ENCODE results near the gene SLC12A7. TPM values are rescaled to one million over a fixed set of nuclear protein-coding genes. Genes with fewer than 3 reads are reported as not detected.
A peak's percentile ranks its signal among the peaks of the same experiment; 100 is the strongest.

The SLC12A7 gene
- total RNA-seq, 1 experiment from 2014 or later, result 28.1 TPM

- TF ChIP-seq SP1 (CRISPR knock-in tag; conservative IDR thresholded peaks at IDR 0.05) (no peak), STAT6 (CRISPR knock-in tag; conservative IDR thresholded peaks at IDR 0.05; ENCODE audit: low read depth) (no peak), ZBTB43 (CRISPR knock-in tag; IDR thresholded peaks at IDR 0.05) (no peak), ETV6 (CRISPR knock-in tag; IDR thresholded peaks at IDR 0.05) (no peak)
- Mint-ChIP-seq H3K4me1 (peaks cover 4% of the 10 kb centered on the region; the same call in 1 of the 2 replicates), H3K36me3 (no peaks in the 10 kb centered on the region), H3K9me3 (no peaks in the 10 kb centered on the region), H3K27ac (peak overlapping the region; percentile 68), H3K4me3 (no peak overlapping the region), H3K27me3 (ENCODE audit: low read depth) (no peaks in the 10 kb centered on the region)
- DNase-seq (ENCODE audit: low spot score) (peak; percentile 12), ATAC-seq (0 out of 2 replicates have a peak, but pooled peaks have one; percentile 29)
- ChIA-PET POLR2A (interaction anchor here (0.6 kb wide), 1 partner anchor 18 kb away, joined by 3 read pairs; no protein-coding TSS in a partner anchor), CTCF (interaction anchor here (1.0 to 3.7 kb wide), 3 partner anchors 11 to 624 kb away, joined by 3 to 38 read pairs (median 4); partner anchors contain the start of gene NKD2)
Measured at GRCh38 chr5:1020452-1020961, 91.4 kb downstream of the SLC12A7 start.

- no peaks in the 10 kb centered on the region for H3K9me3 Mint-ChIP-seq
- peak overlapping the region; percentile 52; the same call in 1 of the 2 replicates for H3K27ac Mint-ChIP-seq
- peaks cover 4% of the 10 kb centered on the region; the same call in 1 of the 2 replicates for H3K4me1 Mint-ChIP-seq
- ATAC-seq (no peak), DNase-seq (ENCODE audit: low spot score) (peak; percentile 11)
- no peaks in the 10 kb centered on the region for H3K27me3 Mint-ChIP-seq (ENCODE audit: low read depth)
- TF ChIP-seq ZNF512 (CRISPR knock-in tag; IDR thresholded peaks at IDR 0.05; ENCODE audit: borderline replicate concordance) (no peak), NR2C2 (CRISPR knock-in tag; IDR thresholded peaks at IDR 0.05) (no peak), E2F1 (CRISPR knock-in tag; IDR thresholded peaks at IDR 0.05) (no peak), NR1H2 (CRISPR knock-in tag; IDR thresholded peaks at IDR 0.05) (no peak), FOXP4 (CRISPR knock-in tag; IDR thresholded peaks at IDR 0.05) (no peak), PREB (CRISPR knock-in tag; IDR thresholded peaks at IDR 0.05; ENCODE audit: borderline replicate concordance) (no peak), TEAD1 (CRISPR knock-in tag; IDR thresholded peaks at IDR 0.05) (no peak), ZMAT4 (CRISPR knock-in tag; IDR thresholded peaks at IDR 0.05) (no peak), ZNF425 (CRISPR knock-in tag; conservative IDR thresholded peaks at IDR 0.05) (no peak), MLX (CRISPR knock-in tag; IDR thresholded peaks at IDR 0.05) (no peak), E2F5 (CRISPR knock-in tag; IDR thresholded peaks at IDR 0.05) (no peak), FOXP1 (CRISPR knock-in tag; IDR thresholded peaks at IDR 0.05; ENCODE audit: borderline replicate concordance) (no peak)
- CTCF ChIA-PET, result interaction anchor here (1.0 to 3.7 kb wide), 5 partner anchors 10 to 625 kb away, joined by 3 to 38 read pairs (median 5); partner anchors contain the start of gene NKD2
- no peaks in the 10 kb centered on the region for H3K36me3 Mint-ChIP-seq
- POLR2A ChIA-PET, result no interaction called here
- H3K4me3 Mint-ChIP-seq, result no peak overlapping the region
Measured at GRCh38 chr5:1019001-1019905, 92.6 kb downstream of the SLC12A7 start.
